Parathyroid adenoma (tissue), 2 donors: Measurements from ENCODE around the gene ARFGEF2.

ENCODE experiments used
- H2AFZ ChIP-seq: fragments of 300-600 bp; sonication (generic); one replicate; pipeline ENCODE4 v1.7.0; 2017; ENCODE audit warnings: antibody characterized with exemption, mild to moderate bottlenecking
- H3K27ac ChIP-seq: fragments of 300-600 bp; sonication (generic); one replicate; pipeline ENCODE4 v1.7.0; 2017
- H3K27me3 ChIP-seq: fragments of 300-600 bp; sonication (generic); one replicate; pipeline ENCODE4 v1.7.0; 2017; ENCODE audit warnings: low read length; ENCODE audit not compliant: control insufficient read depth, insufficient read depth
- H3K36me3 ChIP-seq: fragments of 300-600 bp; sonication (generic); one replicate; pipeline ENCODE4 v1.7.0; 2017; ENCODE audit warnings: low read length; ENCODE audit not compliant: control insufficient read depth, insufficient read depth
- H3K4me1 ChIP-seq: fragments of 300-600 bp; sonication (generic); one replicate; pipeline ENCODE4 v1.7.0; 2017; ENCODE audit warnings: control low read depth
- H3K4me2 ChIP-seq: fragments of 300-600 bp; sonication (generic); one replicate; pipeline ENCODE4 v1.7.0; 2017; ENCODE audit warnings: low read length
- H3K4me3 ChIP-seq: fragments of 300-600 bp; sonication (generic); one replicate; pipeline ENCODE4 v1.7.0; 2017; ENCODE audit warnings: low read depth, low read length
- H3K79me2 ChIP-seq: fragments of 300-600 bp; sonication (generic); one replicate; pipeline ENCODE4 v1.7.0; 2017; ENCODE audit warnings: control low read depth
- H3K9ac ChIP-seq: fragments of 300-600 bp; sonication (generic); one replicate; pipeline ENCODE4 v1.7.0; 2017; ENCODE audit warnings: mild to moderate bottlenecking
- H3K9me3 ChIP-seq: fragments of 300-600 bp; sonication (generic); one replicate; pipeline ENCODE4 v1.7.0; 2017; ENCODE audit warnings: low read length; ENCODE audit not compliant: control insufficient read depth
- TF ChIP-seq, protein P1 (sequence below): fragments of 300-600 bp; sonication (generic); IDR thresholded peaks from one replicate; pipeline ENCODE4 v1.7.0; 2017; ENCODE audit warnings: antibody characterized with exemption, mild to moderate bottlenecking
- donor health status: primary hyperparathyroidism.

The ARFGEF2 gene

DNA sequence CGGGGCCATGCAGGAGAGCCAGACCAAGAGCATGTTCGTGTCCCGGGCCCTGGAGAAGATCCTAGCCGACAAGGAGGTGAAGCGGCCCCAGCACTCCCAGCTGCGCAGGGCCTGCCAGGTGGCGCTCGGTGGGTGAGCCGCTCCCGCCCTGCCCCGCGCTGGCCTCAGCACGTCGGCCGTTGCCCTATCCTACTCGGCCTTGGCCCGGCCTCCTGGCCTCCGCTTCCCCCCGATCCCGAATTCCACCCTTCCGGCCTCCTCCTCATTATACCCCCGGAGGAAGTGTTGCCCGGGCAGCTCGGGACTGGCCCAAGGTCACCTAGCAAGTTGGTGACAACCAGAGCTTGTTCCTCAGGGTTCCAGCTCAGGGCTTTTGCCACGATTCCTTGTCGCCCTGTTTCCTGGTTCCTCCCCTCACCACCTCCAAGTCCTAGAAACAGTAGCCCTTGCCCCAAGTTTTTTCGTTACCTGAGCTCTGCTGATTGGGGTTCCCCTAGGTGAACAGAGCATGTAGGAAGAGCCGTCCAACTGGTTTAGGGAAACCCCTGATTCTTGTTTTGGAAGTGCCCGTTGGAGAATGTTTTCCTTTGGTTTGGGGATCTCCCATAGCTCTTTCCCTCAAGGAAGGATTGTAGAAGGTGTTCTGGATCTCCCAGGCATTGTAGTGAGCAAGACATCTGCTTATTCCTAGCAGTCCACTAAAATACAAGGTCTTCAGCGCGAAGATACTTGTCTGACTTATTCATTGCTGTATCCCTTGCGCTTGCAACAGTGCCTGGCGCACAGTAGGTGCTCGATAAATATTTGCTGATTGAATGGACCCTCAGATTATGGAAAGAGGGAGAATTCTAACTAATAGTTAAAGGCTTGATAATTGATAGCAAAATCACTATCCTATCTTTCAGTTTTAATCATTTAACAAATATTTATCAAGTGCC lies 641 bp downstream of the ARFGEF2 start:
- H3K79me2 ChIP-seq = peaks cover 31% of the 10 kb centered on the region
- peak overlapping the region; percentile 71 for H3K9ac ChIP-seq
- no peaks in the 10 kb centered on the region for H3K36me3 ChIP-seq
- TF ChIP-seq, protein P1, sequence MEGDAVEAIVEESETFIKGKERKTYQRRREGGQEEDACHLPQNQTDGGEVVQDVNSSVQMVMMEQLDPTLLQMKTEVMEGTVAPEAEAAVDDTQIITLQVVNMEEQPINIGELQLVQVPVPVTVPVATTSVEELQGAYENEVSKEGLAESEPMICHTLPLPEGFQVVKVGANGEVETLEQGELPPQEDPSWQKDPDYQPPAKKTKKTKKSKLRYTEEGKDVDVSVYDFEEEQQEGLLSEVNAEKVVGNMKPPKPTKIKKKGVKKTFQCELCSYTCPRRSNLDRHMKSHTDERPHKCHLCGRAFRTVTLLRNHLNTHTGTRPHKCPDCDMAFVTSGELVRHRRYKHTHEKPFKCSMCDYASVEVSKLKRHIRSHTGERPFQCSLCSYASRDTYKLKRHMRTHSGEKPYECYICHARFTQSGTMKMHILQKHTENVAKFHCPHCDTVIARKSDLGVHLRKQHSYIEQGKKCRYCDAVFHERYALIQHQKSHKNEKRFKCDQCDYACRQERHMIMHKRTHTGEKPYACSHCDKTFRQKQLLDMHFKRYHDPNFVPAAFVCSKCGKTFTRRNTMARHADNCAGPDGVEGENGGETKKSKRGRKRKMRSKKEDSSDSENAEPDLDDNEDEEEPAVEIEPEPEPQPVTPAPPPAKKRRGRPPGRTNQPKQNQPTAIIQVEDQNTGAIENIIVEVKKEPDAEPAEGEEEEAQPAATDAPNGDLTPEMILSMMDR = no peak
- no peaks in the 10 kb centered on the region for H3K9me3 ChIP-seq
- peak overlapping the region; percentile 92 for H3K27ac ChIP-seq
- H2AFZ ChIP-seq = peak overlapping the region; percentile 78
- peak overlapping the region; percentile 80 for H3K4me2 ChIP-seq
- H3K4me3 ChIP-seq = peak overlapping the region; percentile 61
- H3K27me3 ChIP-seq = no peaks in the 10 kb centered on the region
- H3K4me1 ChIP-seq = peaks cover 13% of the 10 kb centered on the region

DNA sequence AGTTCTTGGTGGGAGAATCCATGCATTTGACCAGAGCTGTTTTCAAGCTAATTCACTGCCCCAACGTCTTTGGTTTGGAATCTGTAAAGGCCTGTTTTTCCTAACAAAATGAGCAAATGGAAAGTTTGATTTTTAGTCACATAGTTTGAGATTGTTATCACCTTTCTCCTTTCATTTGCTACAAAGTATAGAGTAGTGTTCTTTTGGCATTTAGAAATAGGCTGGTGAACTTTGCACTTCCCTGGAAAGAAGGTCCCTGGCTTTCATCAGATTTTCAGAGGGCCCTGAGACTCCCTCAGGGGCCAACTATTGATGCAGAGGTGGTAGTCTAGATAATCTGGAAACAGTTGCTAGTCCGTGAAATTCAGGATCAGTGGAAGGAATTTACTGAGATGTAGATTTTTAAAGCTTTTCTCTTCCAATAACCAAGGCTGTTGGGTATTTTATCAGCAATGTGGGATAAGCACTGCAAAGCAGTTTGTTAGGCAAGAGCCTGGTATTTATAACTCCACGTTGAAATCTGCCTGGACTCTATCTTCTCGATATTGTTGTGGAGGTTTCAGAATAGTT lies 1.7 kb downstream of the ARFGEF2 start:
- Histone ChIP-seq H3K9me3 (no peaks in the 10 kb centered on the region), H3K4me2 (peak overlapping the region; percentile 80), H3K79me2 (peaks cover 38% of the 10 kb centered on the region), H3K36me3 (no peaks in the 10 kb centered on the region), H3K9ac (no peak overlapping the region), H3K4me3 (peak overlapping the region; percentile 61), H3K27me3 (no peaks in the 10 kb centered on the region), H3K4me1 (peaks cover 13% of the 10 kb centered on the region), H2AFZ (no peak overlapping the region), H3K27ac (peak overlapping the region; percentile 92)
- TF ChIP-seq, protein P1 = no peak

DNA sequence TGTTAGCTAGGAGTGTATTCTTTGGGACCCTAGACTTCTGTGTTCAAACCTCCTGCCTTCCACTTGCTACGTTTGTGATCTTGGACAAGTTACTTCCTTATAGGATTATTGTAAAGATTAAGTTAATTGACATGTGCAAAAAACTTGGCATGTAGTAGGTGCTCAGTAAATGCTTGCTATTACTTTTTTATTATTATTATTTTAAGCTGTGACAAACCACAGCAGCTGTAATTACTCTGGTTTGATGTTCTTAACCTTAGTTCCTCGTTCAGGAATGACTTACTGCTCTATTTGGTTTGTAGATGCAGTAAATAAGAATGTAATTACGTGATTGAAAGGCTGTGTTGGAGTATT lies 3.2 kb downstream of the ARFGEF2 start:
- Histone ChIP-seq H3K9me3 (no peaks in the 10 kb centered on the region), H3K36me3 (no peaks in the 10 kb centered on the region), H3K4me1 (peaks cover 25% of the 10 kb centered on the region), H3K4me2 (peak overlapping the region; percentile 60), H3K27me3 (no peaks in the 10 kb centered on the region), H3K79me2 (peaks cover 50% of the 10 kb centered on the region), H2AFZ (no peak overlapping the region), H3K9ac (no peak overlapping the region), H3K4me3 (peak overlapping the region; percentile 61), H3K27ac (no peak overlapping the region)
- TF ChIP-seq, protein P1 = no peak

DNA sequence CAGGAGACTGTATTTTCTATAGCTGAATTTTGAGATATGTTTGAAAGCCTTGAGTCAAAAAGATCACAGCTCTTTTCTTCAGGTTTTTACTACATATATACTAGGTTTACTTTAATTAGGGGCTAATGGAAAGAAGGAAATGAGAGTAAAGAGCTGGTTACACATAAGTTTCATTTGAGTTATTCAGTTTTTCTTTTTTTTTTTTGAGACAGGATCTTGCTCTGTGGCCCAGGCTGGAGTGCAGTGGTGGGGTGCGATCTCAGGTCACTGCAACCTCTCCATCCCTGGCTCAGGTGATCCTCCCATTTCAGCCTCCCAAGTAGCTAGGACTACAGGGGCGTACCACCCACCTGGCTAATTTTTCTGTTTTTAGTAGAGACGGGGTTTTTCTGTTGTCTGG lies 4.8 kb downstream of the ARFGEF2 start:
- H3K9me3 ChIP-seq = no peaks in the 10 kb centered on the region
- no peak overlapping the region for H3K9ac ChIP-seq
- H3K27ac ChIP-seq = no peak overlapping the region
- H3K79me2 ChIP-seq = peaks cover 66% of the 10 kb centered on the region
- H3K36me3 ChIP-seq = no peaks in the 10 kb centered on the region
- TF ChIP-seq, protein P1 = no peak
- no peaks in the 10 kb centered on the region for H3K27me3 ChIP-seq
- no peak overlapping the region for H3K4me2 ChIP-seq
- H3K4me3 ChIP-seq = no peak overlapping the region
- no peak overlapping the region for H2AFZ ChIP-seq
- peaks cover 37% of the 10 kb centered on the region for H3K4me1 ChIP-seq
